Ishikawa (cell line): ENCODE results near the gene PTTG1IP.

Experiments
- CEBPB ChIP-seq: IDR thresholded peaks from 2 replicates; pipeline ENCODE4 v1.6.1; 2012
- CREB1 ChIP-seq: IDR thresholded peaks from 2 replicates; pipeline ENCODE4 v1.6.1; 2012; ENCODE audit warnings: low read depth
- EGR1 ChIP-seq: IDR thresholded peaks from 2 replicates; pipeline ENCODE4 v1.6.1; 2012
- EP300 ChIP-seq: IDR thresholded peaks from 2 replicates; pipeline ENCODE4 v1.6.1; 2012; ENCODE audit warnings: borderline replicate concordance
- FOXM1 ChIP-seq: IDR thresholded peaks from 2 replicates; pipeline ENCODE4 v1.6.1; 2012; ENCODE audit warnings: low read depth, borderline replicate concordance
- NFIC ChIP-seq: IDR thresholded peaks from 2 replicates; pipeline ENCODE4 v1.6.1; 2012
- TAF1 ChIP-seq: IDR thresholded peaks from 2 replicates; pipeline ENCODE4 v1.6.1; 2012; ENCODE audit warnings: low read depth, mild to moderate bottlenecking
- TCF12 ChIP-seq: IDR thresholded peaks from 2 replicates; pipeline ENCODE4 v1.6.1; 2012; ENCODE audit warnings: low read depth
- TEAD4 ChIP-seq: IDR thresholded peaks from 2 replicates; pipeline ENCODE4 v1.6.1; 2012
- YY1 ChIP-seq: IDR thresholded peaks from 2 replicates; pipeline ENCODE4 v1.6.1; 2012; ENCODE audit warnings: low read depth
- ZBTB7A ChIP-seq: IDR thresholded peaks from 2 replicates; pipeline ENCODE4 v1.6.1; 2012; ENCODE audit warnings: low read depth
- TF ChIP-seq, protein P1 (sequence below): IDR thresholded peaks from 2 replicates; pipeline ENCODE4 v1.6.1; 2012
- TF ChIP-seq, protein P2 (sequence below): IDR thresholded peaks from 2 replicates; pipeline ENCODE4 v1.6.1; 2012
- TF ChIP-seq, protein P3 (sequence below): IDR thresholded peaks from 2 replicates; pipeline ENCODE4 v1.6.1; 2012; ENCODE audit warnings: low read depth, mild to moderate bottlenecking

DNA sequence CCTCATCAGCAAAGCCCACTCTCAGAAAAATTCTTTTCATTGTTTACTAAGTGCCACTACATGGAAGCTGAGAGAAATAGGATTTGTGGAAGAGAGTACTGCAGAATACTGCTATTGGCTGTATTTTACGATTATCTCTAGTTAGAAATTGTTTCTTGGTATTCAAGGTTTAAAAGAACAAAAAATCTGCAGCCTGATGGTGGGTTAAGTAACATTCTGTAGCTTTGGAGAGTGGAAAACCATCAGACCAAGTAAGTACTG is 27.3 kb downstream of the PTTG1IP start:
- TF ChIP-seq YY1 (no peak), EP300 (no peak), TCF12 (no peak), CEBPB (no peak), EGR1 (no peak), NFIC (no peak), TAF1 (no peak), FOXM1 (no peak), CREB1 (no peak), TEAD4 (no peak), ZBTB7A (no peak; the same call in 1 of the 2 replicates)
- TF ChIP-seq, protein P1, sequence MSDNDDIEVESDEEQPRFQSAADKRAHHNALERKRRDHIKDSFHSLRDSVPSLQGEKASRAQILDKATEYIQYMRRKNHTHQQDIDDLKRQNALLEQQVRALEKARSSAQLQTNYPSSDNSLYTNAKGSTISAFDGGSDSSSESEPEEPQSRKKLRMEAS, result no peak; the same call in 1 of the 2 replicates
- TF ChIP-seq, protein P2, sequence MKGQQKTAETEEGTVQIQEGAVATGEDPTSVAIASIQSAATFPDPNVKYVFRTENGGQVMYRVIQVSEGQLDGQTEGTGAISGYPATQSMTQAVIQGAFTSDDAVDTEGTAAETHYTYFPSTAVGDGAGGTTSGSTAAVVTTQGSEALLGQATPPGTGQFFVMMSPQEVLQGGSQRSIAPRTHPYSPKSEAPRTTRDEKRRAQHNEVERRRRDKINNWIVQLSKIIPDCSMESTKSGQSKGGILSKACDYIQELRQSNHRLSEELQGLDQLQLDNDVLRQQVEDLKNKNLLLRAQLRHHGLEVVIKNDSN, result no peak
- TF ChIP-seq, protein P3, sequence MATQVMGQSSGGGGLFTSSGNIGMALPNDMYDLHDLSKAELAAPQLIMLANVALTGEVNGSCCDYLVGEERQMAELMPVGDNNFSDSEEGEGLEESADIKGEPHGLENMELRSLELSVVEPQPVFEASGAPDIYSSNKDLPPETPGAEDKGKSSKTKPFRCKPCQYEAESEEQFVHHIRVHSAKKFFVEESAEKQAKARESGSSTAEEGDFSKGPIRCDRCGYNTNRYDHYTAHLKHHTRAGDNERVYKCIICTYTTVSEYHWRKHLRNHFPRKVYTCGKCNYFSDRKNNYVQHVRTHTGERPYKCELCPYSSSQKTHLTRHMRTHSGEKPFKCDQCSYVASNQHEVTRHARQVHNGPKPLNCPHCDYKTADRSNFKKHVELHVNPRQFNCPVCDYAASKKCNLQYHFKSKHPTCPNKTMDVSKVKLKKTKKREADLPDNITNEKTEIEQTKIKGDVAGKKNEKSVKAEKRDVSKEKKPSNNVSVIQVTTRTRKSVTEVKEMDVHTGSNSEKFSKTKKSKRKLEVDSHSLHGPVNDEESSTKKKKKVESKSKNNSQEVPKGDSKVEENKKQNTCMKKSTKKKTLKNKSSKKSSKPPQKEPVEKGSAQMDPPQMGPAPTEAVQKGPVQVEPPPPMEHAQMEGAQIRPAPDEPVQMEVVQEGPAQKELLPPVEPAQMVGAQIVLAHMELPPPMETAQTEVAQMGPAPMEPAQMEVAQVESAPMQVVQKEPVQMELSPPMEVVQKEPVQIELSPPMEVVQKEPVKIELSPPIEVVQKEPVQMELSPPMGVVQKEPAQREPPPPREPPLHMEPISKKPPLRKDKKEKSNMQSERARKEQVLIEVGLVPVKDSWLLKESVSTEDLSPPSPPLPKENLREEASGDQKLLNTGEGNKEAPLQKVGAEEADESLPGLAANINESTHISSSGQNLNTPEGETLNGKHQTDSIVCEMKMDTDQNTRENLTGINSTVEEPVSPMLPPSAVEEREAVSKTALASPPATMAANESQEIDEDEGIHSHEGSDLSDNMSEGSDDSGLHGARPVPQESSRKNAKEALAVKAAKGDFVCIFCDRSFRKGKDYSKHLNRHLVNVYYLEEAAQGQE, result no peak
